Neural cell (in vitro differentiated cells): ENCODE measurements around the gene PON3. TPM values are rescaled to one million over a fixed set of nuclear protein-coding genes. Genes with fewer than 3 reads are reported as not detected.

ENCODE experiments used
- H2AFZ ChIP-seq: fragments of 200-600, 300-800 bp; sonication (generic), shearing (Covaris generic); 2 replicates; pipeline ENCODE4 v1.6.0; 2014; ENCODE audit warnings: low read depth, mild to moderate bottlenecking, antibody characterized with exemption, low read length, moderate library complexity
- H3F3A ChIP-seq: fragments of 200-600 bp; shearing (Covaris generic); 2 replicates; pipeline ENCODE4 v1.6.1; 2016; ENCODE audit warnings: mild to moderate bottlenecking, moderate library complexity, mixed read lengths, antibody characterized with exemption, low read length; ENCODE audit not compliant: insufficient read depth, poor library complexity, severe bottlenecking
- H3K27ac ChIP-seq: fragments of 200-600, 300-800 bp; sonication (generic), shearing (Covaris generic); 2 replicates; pipeline ENCODE4 v1.5.1; 2014; ENCODE audit warnings: mild to moderate bottlenecking, low read length, moderate library complexity
- H3K27me3 ChIP-seq: fragments of 300-800, 200-600 bp; sonication (generic), shearing (Covaris generic); 2 replicates; pipeline ENCODE4 v1.6.0; 2014; ENCODE audit warnings: mild to moderate bottlenecking, low read depth, low read length, moderate library complexity; ENCODE audit not compliant: insufficient read depth
- H3K36me3 ChIP-seq: fragments of 300-800, 200-600 bp; sonication (generic), shearing (Covaris generic); 2 replicates; pipeline ENCODE4 v1.5.1; 2014; ENCODE audit warnings: mild to moderate bottlenecking, antibody characterized with exemption, low read length, moderate library complexity; ENCODE audit not compliant: insufficient read depth
- H3K4me2 ChIP-seq: fragments of 300-800, 200-600 bp; sonication (generic), shearing (Covaris generic); 2 replicates; pipeline ENCODE4 v1.6.0; 2014; ENCODE audit warnings: mild to moderate bottlenecking, low read length
- H3K4me3 ChIP-seq: fragments of 300-800, 200-600 bp; sonication (generic), shearing (Covaris generic); 2 replicates; pipeline ENCODE4 v1.5.1; 2014; ENCODE audit warnings: mild to moderate bottlenecking, low read length, moderate library complexity
- H3K79me2 ChIP-seq: fragments of 200-600 bp; shearing (Covaris generic); replicated peaks from 2 replicates; pipeline ENCODE4 v1.6.0; 2014; ENCODE audit warnings: mild to moderate bottlenecking, low read length, moderate library complexity; ENCODE audit not compliant: insufficient read depth
- H3K9ac ChIP-seq: fragments of 300-800, 200-600 bp; sonication (generic), shearing (Covaris generic); 2 replicates; pipeline ENCODE4 v1.6.1; 2016; ENCODE audit warnings: mild to moderate bottlenecking, low read length, mixed read lengths
- H3K9me2 ChIP-seq: fragments of 200-600 bp; shearing (Covaris generic); 2 replicates; pipeline ENCODE4 v1.6.1; 2016; ENCODE audit warnings: mild to moderate bottlenecking, low read length, mixed read lengths; ENCODE audit not compliant: insufficient read depth
- H3K9me3 ChIP-seq: fragments of 200-600, 300-800 bp; sonication (generic), shearing (Covaris generic); 2 replicates; pipeline ENCODE4 v1.6.1; 2016; ENCODE audit warnings: mild to moderate bottlenecking, mixed run types, low read length, moderate library complexity, mixed read lengths
- H4K20me1 ChIP-seq: fragments of 200-600 bp; shearing (Covaris generic); 2 replicates; pipeline ENCODE4 v1.6.1; 2016; ENCODE audit warnings: mild to moderate bottlenecking, mixed run types; ENCODE audit not compliant: insufficient read depth
- EP300 ChIP-seq: fragments of 450-650 bp; conservative IDR thresholded peaks from 2 replicates; pipeline ENCODE4 v1.6.1; 2014; ENCODE audit warnings: antibody characterized with exemption, mild to moderate bottlenecking, moderate library complexity; ENCODE audit not compliant: poor library complexity, severe bottlenecking
- EZH2 ChIP-seq: fragments of 200-600, 300-800 bp; shearing (Covaris generic), sonication (generic); IDR thresholded peaks from 2 replicates; pipeline ENCODE4 v1.6.1; 2014; ENCODE audit warnings: antibody characterized with exemption, low read length, borderline replicate concordance, mild to moderate bottlenecking; ENCODE audit not compliant: insufficient read depth, poor library complexity, severe bottlenecking
- MXI1 ChIP-seq: fragments of 450-650 bp; conservative IDR thresholded peaks from 2 replicates; pipeline ENCODE4 v1.6.1; 2014; ENCODE audit warnings: antibody characterized with exemption, mild to moderate bottlenecking; ENCODE audit not compliant: poor library complexity, severe bottlenecking
- POLR2AphosphoS5 ChIP-seq: IDR thresholded peaks from 2 replicates; pipeline ENCODE4 v1.6.1; 2012
- RAD21 ChIP-seq: fragments of 450-650 bp; conservative IDR thresholded peaks from 2 replicates; pipeline ENCODE4 v1.6.1; 2014; ENCODE audit warnings: antibody characterized with exemption, mild to moderate bottlenecking, moderate library complexity
- SMC3 ChIP-seq: fragments of 450-650 bp; conservative IDR thresholded peaks from 2 replicates; pipeline ENCODE4 v1.6.1; 2014; ENCODE audit warnings: antibody characterized with exemption, mild to moderate bottlenecking, moderate library complexity; ENCODE audit not compliant: poor library complexity
- TAF1 ChIP-seq: IDR thresholded peaks from 2 replicates; pipeline ENCODE4 v1.6.1; 2012; ENCODE audit warnings: low read depth
- polyA plus RNA-seq: library from polyadenylated mRNA; depleted of rRNA; stranded (reverse); fragments of >200 nt; gene quantifications from 2 replicates; pipeline ENCODE4 v1.2.3, GENCODE V29; 2014
- TF ChIP-seq, protein P1 (sequence below): fragments of 450-650 bp; IDR thresholded peaks from 2 replicates; pipeline ENCODE4 v1.5.1; 2014; ENCODE audit warnings: antibody characterized with exemption, mild to moderate bottlenecking, moderate library complexity; ENCODE audit not compliant: poor library complexity, severe bottlenecking
- TF ChIP-seq, protein P2 (sequence below): IDR thresholded peaks from 2 replicates; pipeline ENCODE4 v1.6.1; 2012; ENCODE audit warnings: borderline replicate concordance

PON3 gene
- polyA plus RNA-seq, 1 donor from 2014 or later, result not detected

DNA sequence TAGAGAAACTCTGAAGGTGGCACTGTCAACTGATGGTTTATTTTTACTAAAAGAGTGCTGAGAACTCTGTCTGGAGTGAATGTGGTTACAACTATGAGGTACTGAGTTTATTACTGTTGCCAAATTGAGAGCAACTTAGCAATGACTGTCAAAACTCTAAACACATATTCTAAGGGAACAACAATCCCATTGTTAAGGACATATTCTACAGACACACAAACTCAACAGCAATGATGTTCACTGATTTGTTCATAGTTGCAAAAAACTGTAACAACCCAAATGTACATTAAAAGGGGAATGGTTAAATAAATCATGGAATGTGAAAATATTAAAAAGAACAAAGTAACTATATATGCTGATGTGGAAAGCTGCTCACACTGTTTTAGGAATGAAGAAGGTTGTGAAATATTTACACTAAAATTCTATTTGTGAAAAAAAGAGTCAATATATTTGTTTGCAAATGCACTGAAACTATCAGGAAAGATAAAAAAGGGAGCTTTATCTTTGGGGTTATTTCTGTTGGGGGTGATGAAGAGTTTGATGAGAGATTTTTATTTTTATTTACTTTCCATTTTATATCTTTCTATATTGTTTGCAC lies 25.8 kb upstream of the PON3 start:
- Histone ChIP-seq H3K9ac (no peak overlapping the region), H3K79me2 (no peaks in the 10 kb centered on the region), H3K36me3 (no peaks in the 10 kb centered on the region), H4K20me1 (no peaks in the 10 kb centered on the region), H3K4me3 (no peak overlapping the region), H3K4me2 (no peak overlapping the region), H3K9me3 (no peaks in the 10 kb centered on the region), H3K9me2 (no peaks in the 10 kb centered on the region), H3K27me3 (no peaks in the 10 kb centered on the region), H3F3A (no peaks in the 10 kb centered on the region), H2AFZ (no peak overlapping the region), H3K27ac (no peak overlapping the region)
- TF ChIP-seq TAF1 (no peak), MXI1 (no peak), SMC3 (no peak), POLR2AphosphoS5 (no peak), RAD21 (no peak), EP300 (no peak), EZH2 (no peak)
- TF ChIP-seq, protein P1, sequence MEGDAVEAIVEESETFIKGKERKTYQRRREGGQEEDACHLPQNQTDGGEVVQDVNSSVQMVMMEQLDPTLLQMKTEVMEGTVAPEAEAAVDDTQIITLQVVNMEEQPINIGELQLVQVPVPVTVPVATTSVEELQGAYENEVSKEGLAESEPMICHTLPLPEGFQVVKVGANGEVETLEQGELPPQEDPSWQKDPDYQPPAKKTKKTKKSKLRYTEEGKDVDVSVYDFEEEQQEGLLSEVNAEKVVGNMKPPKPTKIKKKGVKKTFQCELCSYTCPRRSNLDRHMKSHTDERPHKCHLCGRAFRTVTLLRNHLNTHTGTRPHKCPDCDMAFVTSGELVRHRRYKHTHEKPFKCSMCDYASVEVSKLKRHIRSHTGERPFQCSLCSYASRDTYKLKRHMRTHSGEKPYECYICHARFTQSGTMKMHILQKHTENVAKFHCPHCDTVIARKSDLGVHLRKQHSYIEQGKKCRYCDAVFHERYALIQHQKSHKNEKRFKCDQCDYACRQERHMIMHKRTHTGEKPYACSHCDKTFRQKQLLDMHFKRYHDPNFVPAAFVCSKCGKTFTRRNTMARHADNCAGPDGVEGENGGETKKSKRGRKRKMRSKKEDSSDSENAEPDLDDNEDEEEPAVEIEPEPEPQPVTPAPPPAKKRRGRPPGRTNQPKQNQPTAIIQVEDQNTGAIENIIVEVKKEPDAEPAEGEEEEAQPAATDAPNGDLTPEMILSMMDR, result no peak
- TF ChIP-seq, protein P2, sequence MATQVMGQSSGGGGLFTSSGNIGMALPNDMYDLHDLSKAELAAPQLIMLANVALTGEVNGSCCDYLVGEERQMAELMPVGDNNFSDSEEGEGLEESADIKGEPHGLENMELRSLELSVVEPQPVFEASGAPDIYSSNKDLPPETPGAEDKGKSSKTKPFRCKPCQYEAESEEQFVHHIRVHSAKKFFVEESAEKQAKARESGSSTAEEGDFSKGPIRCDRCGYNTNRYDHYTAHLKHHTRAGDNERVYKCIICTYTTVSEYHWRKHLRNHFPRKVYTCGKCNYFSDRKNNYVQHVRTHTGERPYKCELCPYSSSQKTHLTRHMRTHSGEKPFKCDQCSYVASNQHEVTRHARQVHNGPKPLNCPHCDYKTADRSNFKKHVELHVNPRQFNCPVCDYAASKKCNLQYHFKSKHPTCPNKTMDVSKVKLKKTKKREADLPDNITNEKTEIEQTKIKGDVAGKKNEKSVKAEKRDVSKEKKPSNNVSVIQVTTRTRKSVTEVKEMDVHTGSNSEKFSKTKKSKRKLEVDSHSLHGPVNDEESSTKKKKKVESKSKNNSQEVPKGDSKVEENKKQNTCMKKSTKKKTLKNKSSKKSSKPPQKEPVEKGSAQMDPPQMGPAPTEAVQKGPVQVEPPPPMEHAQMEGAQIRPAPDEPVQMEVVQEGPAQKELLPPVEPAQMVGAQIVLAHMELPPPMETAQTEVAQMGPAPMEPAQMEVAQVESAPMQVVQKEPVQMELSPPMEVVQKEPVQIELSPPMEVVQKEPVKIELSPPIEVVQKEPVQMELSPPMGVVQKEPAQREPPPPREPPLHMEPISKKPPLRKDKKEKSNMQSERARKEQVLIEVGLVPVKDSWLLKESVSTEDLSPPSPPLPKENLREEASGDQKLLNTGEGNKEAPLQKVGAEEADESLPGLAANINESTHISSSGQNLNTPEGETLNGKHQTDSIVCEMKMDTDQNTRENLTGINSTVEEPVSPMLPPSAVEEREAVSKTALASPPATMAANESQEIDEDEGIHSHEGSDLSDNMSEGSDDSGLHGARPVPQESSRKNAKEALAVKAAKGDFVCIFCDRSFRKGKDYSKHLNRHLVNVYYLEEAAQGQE, result no peak

DNA sequence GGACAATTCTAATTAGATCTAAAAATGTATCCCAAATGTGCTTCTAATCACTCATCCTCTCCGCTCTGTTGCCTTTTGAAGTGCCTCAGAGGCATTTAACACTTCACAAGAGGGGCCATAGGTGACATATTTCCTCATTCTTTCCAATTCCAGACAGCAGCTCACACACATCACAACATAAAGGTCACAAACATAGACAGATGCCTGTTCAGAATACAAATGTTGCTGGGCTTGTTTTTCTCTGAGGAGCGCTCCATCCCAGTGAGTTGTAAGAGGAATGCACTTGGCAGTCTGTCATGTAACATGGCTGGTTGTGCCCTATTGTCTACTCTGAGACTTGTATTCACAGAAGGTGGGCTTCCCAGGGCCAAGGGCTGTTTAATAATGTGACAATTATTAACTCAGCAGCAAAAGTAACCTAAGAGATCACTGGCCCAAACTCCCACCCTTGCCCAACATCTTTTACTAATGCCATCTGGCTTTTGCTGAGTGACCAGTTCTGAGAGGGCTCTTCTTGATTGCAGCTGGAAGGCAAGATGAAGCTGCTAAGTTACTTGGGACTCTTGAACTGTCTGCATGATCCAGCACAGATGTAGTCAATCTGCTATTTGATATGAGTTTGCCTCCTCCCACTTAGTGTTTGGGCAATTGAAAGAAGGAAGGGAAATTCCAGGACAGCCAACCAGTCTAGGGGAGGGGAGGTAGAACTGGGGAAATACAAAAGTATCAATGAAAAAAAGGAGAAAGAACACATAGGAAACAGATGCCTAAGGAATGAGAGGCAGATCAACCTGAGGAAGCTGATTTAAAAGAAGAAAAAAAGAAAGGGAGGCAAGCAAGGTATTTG lies 25.0 kb upstream of the PON3 start:
- peak overlapping the region; percentile 21 for H3K27ac ChIP-seq
- H3K4me3 ChIP-seq, result no peak overlapping the region
- H3K9me3 ChIP-seq, result no peaks in the 10 kb centered on the region
- H3K27me3 ChIP-seq, result no peaks in the 10 kb centered on the region
- TF ChIP-seq EP300 (peak; percentile 38), TAF1 (no peak)
- no peak overlapping the region for H2AFZ ChIP-seq
- H4K20me1 ChIP-seq, result no peaks in the 10 kb centered on the region
- no peaks in the 10 kb centered on the region for H3F3A ChIP-seq
- no peak overlapping the region for H3K9ac ChIP-seq
- H3K79me2 ChIP-seq, result no peaks in the 10 kb centered on the region
- no peaks in the 10 kb centered on the region for H3K36me3 ChIP-seq
- H3K9me2 ChIP-seq, result no peaks in the 10 kb centered on the region
- no peak overlapping the region for H3K4me2 ChIP-seq
